HepG2 (cell line): ENCODE data around the gene DNAJB6.

Experiments
- ATF7 ChIP-seq, 2 experiments: fragments of 450-650 bp in 1 of 2; sonication (generic) in 1 of 2; formaldehyde crosslinking in 1 of 2; IDR thresholded peaks; 2 replicates each; pipeline versions ENCODE4 v1.4.0 to v1.6.1; 2016 to 2020; ENCODE audit warnings: antibody characterized with exemption in 1 of 2, mild to moderate bottlenecking in 1 of 2, missing genetic modification reagents in 1 of 2
- CEBPB ChIP-seq: IDR thresholded peaks from 2 replicates; pipeline ENCODE4 v1.6.1; 2011; ENCODE audit warnings: low read depth, low read length, improper control_type of control experiment, borderline replicate concordance
- TF ChIP-seq, protein P1 (sequence below): sonication (generic); formaldehyde crosslinking; IDR thresholded peaks from 2 replicates; pipeline ENCODE4 v1.5.0; 2020; ENCODE audit warnings: mild to moderate bottlenecking, missing genetic modification reagents, moderate library complexity

DNA sequence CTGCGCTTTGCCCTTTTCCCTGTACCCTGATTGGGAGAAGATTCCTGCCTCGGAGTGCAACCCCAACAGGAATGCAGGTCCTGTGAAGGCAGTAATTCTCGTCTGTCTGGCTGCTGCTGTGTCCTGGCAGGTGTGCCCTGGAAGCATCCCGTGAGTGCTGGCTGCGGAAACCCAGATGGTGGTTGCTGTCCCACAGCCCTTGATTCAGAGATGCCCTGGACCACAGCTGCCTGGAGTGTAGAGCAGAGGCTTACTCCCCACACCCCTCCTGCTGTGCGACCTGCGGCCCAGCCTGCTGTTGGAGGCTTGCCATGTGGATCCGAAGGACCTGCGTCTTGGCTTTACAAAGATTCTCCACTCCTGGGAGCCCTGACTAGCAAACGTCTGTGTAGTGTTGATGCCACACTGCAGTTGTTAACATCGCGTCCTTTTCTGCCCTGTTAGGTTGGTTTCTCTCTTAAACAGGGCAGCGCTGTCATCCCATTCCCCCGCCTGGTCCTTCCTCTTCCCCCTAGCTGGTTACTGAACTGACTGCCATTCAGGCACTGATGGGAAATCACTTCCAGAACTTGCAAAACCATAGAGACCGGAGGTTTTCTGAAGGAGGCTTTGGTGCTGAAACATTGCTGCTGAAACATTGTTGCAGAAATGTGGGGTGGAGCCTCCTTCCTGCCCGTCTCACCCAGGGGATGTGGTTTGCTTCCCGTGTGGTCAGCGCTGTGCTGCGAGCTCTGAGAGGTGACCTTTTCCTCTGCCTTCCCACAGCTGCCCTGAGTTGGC is 53.3 kb downstream of the DNAJB6 start:
- TF ChIP-seq ATF7 (IDR thresholded peaks at IDR 0.05) (no peak), ATF7 (CRISPR knock-in tag; IDR thresholded peaks at IDR 0.05) (no peak), CEBPB (no peak)
- TF ChIP-seq, protein P1, sequence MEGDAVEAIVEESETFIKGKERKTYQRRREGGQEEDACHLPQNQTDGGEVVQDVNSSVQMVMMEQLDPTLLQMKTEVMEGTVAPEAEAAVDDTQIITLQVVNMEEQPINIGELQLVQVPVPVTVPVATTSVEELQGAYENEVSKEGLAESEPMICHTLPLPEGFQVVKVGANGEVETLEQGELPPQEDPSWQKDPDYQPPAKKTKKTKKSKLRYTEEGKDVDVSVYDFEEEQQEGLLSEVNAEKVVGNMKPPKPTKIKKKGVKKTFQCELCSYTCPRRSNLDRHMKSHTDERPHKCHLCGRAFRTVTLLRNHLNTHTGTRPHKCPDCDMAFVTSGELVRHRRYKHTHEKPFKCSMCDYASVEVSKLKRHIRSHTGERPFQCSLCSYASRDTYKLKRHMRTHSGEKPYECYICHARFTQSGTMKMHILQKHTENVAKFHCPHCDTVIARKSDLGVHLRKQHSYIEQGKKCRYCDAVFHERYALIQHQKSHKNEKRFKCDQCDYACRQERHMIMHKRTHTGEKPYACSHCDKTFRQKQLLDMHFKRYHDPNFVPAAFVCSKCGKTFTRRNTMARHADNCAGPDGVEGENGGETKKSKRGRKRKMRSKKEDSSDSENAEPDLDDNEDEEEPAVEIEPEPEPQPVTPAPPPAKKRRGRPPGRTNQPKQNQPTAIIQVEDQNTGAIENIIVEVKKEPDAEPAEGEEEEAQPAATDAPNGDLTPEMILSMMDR (CRISPR knock-in tag) = no peak
